ENCODE results near the gene PLEKHG7. TPM values are rescaled to one million over a fixed set of nuclear protein-coding genes. Genes with fewer than 3 reads are reported as not detected.
"Not testable (repeated sequence)": the region's sequence is repeated elsewhere in the genome, so short reads cannot be mapped to it uniquely, and the experiment has no call there.

Gene PLEKHG7
- total RNA-seq, 1 experiment from 2014 or later: 1.3 TPM

- no peaks in the 10 kb centered on the region for H3K36me3 Mint-ChIP-seq (ENCODE audit: insufficient read depth, unreplicated experiment)
- no peak for TF ChIP-seq CTCF (IDR thresholded peaks at IDR 0.05; ENCODE audit: unreplicated experiment)
- no peak overlapping the region for H3K4me3 Mint-ChIP-seq (ENCODE audit: low read depth, unreplicated experiment)
- BruUV-seq (replicated peaks): no TSS peak
- H3K4me1 Mint-ChIP-seq (ENCODE audit: low read depth, unreplicated experiment): peaks cover 15% of the 10 kb centered on the region
- H3K27ac Mint-ChIP-seq (ENCODE audit: unreplicated experiment): no peak overlapping the region
- DNase-seq: no peak
- H3K27me3 Mint-ChIP-seq (ENCODE audit: unreplicated experiment): no peaks in the 10 kb centered on the region
- CTCF ChIA-PET: interaction anchor here (0.6 kb wide), 1 partner anchor 650 kb away, joined by 7 read pairs; no protein-coding TSS in a partner anchor
- intact Hi-C loops (cut with micrococcal nuclease; ENCODE audit: unreplicated experiment): loop anchor here (2.0 kb wide), 1 partner anchor 612 kb away; no protein-coding TSS in a partner anchor
- H3K9me3 Mint-ChIP-seq (ENCODE audit: low read depth, unreplicated experiment): no peaks in the 10 kb centered on the region
These were observed 81.6 kb downstream of the PLEKHG7 start for GRCh38 chr12:92784356-92784755.

GRCh38 chr12:92784797-92785562 lies 82.2 kb downstream of the PLEKHG7 start:
- TF ChIP-seq CTCF (IDR thresholded peaks at IDR 0.05; ENCODE audit: unreplicated experiment): peak; percentile 66
- CTCF ChIA-PET: interaction anchor here (0.6 kb wide), 1 partner anchor 649 kb away, joined by 7 read pairs; no protein-coding TSS in a partner anchor
- H3K4me3 Mint-ChIP-seq (ENCODE audit: low read depth, unreplicated experiment): no peak overlapping the region
- intact Hi-C loops (cut with micrococcal nuclease; ENCODE audit: unreplicated experiment): loop anchor here (1.0 to 5.0 kb wide), 5 partner anchors 142 to 634 kb away; partner anchors contain the start of gene EEA1
- peaks cover 15% of the 10 kb centered on the region for H3K4me1 Mint-ChIP-seq (ENCODE audit: low read depth, unreplicated experiment)
- peak; percentile 45 for DNase-seq
- no peak overlapping the region for H3K27ac Mint-ChIP-seq (ENCODE audit: unreplicated experiment)
- H3K36me3 Mint-ChIP-seq (ENCODE audit: insufficient read depth, unreplicated experiment): no peaks in the 10 kb centered on the region
- no peaks in the 10 kb centered on the region for H3K9me3 Mint-ChIP-seq (ENCODE audit: low read depth, unreplicated experiment)
- H3K27me3 Mint-ChIP-seq (ENCODE audit: unreplicated experiment): no peaks in the 10 kb centered on the region
- no TSS peak for BruUV-seq (replicated peaks)

GRCh38 chr12:92785563-92785950 lies 82.8 kb downstream of the PLEKHG7 start:
- Mint-ChIP-seq H3K4me3 (ENCODE audit: low read depth, unreplicated experiment) (no peak overlapping the region), H3K27ac (ENCODE audit: unreplicated experiment) (no peak overlapping the region), H3K27me3 (ENCODE audit: unreplicated experiment) (no peaks in the 10 kb centered on the region), H3K9me3 (ENCODE audit: low read depth, unreplicated experiment) (peaks cover 2% of the 10 kb centered on the region), H3K36me3 (ENCODE audit: insufficient read depth, unreplicated experiment) (no peaks in the 10 kb centered on the region), H3K4me1 (ENCODE audit: low read depth, unreplicated experiment) (peaks cover 15% of the 10 kb centered on the region)
- CTCF ChIA-PET: no interaction called here
- TF ChIP-seq CTCF (IDR thresholded peaks at IDR 0.05; ENCODE audit: unreplicated experiment): no peak
- BruUV-seq (replicated peaks): no TSS peak
- no peak for DNase-seq
- intact Hi-C loops (cut with micrococcal nuclease; ENCODE audit: unreplicated experiment): loop anchor here (1.0 to 5.0 kb wide), 5 partner anchors 142 to 634 kb away; partner anchors contain the start of gene EEA1

- intact Hi-C loops (cut with micrococcal nuclease; ENCODE audit: unreplicated experiment): loop anchor here (5.0 kb wide), 2 partner anchors 141 to 186 kb away; partner anchors contain the start of gene EEA1
- Mint-ChIP-seq H3K4me1 (ENCODE audit: low read depth, unreplicated experiment) (peaks cover 15% of the 10 kb centered on the region), H3K4me3 (ENCODE audit: low read depth, unreplicated experiment) (no peak overlapping the region), H3K36me3 (ENCODE audit: insufficient read depth, unreplicated experiment) (no peaks in the 10 kb centered on the region), H3K27ac (ENCODE audit: unreplicated experiment) (no peak overlapping the region), H3K27me3 (ENCODE audit: unreplicated experiment) (no peaks in the 10 kb centered on the region), H3K9me3 (ENCODE audit: low read depth, unreplicated experiment) (peaks cover 2% of the 10 kb centered on the region)
- DNase-seq: no peak
- BruUV-seq (replicated peaks): no TSS peak
- CTCF ChIA-PET: no interaction called here
- TF ChIP-seq CTCF (IDR thresholded peaks at IDR 0.05; ENCODE audit: unreplicated experiment): no peak
These were observed 83.3 kb downstream of the PLEKHG7 start for GRCh38 chr12:92786045-92786444.

- CTCF ChIA-PET; H3K4me3 Mint-ChIP-seq (ENCODE audit: low read depth, unreplicated experiment); H3K36me3 Mint-ChIP-seq (ENCODE audit: insufficient read depth, unreplicated experiment); intact Hi-C loops (cut with micrococcal nuclease; ENCODE audit: unreplicated experiment); H3K27me3 Mint-ChIP-seq (ENCODE audit: unreplicated experiment); H3K27ac Mint-ChIP-seq (ENCODE audit: unreplicated experiment); BruUV-seq (replicated peaks); DNase-seq: not testable (repeated sequence)
- H3K4me1 Mint-ChIP-seq (ENCODE audit: low read depth, unreplicated experiment): peaks cover 11% of the 10 kb centered on the region
- peaks cover 11% of the 10 kb centered on the region for H3K9me3 Mint-ChIP-seq (ENCODE audit: low read depth, unreplicated experiment)
These were observed 91.6 kb downstream of the PLEKHG7 start for GRCh38 chr12:92794356-92794755.
